GM12872 (cell line): Measurements from ENCODE around the gene ATF7.

Experiments used
- TF ChIP-seq, protein P1 (sequence below): IDR thresholded peaks from 3 replicates; pipeline ENCODE4 v1.5.1; 2011; ENCODE audit warnings: low read depth, mild to moderate bottlenecking, low read length, moderate library complexity; ENCODE audit not compliant: insufficient read depth

Gene ATF7

DNA sequence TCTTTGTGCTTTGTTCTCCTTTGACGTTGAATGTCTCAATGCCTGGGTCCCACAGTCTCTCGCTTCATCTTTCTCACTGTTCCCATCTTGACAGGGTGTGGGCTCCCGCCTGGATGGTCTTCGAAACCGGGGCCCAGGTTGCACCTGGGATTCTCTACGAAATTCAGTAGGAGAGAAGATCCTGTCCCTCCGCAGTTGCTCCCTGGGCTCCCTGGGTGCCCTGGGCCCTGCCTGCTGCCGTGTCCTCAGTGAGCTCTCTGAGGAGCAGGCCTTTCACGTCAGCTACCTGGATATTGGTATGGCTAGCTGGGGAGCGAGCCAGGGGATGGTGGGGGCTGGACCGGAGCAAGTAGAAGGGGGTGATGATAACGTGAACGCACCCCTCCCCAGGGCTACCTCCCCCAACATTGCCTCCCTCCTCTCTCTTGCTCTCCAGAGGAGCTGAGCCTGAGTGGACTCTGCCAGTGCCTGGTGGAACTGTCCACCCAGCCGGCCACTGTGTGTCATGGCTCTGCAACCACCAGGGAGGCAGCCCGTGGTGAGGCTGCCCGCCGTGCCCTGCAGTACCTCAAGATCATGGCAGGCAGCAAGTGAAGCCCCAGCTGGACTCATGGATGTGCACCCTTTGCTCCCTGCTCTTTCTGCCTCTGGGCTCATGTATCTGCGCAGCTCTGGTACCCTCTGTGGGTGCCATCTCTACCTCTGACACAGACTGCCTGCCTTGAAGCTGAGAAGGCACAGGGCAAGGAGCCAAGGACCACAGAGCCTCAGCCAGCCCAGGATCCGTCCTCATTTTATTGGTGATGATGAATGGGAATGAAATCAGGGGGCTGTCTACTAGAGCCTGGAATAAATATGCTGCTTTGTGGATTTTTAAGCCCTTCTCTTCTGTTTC lies 120.4 kb downstream of the ATF7 start:
- TF ChIP-seq, protein P1, sequence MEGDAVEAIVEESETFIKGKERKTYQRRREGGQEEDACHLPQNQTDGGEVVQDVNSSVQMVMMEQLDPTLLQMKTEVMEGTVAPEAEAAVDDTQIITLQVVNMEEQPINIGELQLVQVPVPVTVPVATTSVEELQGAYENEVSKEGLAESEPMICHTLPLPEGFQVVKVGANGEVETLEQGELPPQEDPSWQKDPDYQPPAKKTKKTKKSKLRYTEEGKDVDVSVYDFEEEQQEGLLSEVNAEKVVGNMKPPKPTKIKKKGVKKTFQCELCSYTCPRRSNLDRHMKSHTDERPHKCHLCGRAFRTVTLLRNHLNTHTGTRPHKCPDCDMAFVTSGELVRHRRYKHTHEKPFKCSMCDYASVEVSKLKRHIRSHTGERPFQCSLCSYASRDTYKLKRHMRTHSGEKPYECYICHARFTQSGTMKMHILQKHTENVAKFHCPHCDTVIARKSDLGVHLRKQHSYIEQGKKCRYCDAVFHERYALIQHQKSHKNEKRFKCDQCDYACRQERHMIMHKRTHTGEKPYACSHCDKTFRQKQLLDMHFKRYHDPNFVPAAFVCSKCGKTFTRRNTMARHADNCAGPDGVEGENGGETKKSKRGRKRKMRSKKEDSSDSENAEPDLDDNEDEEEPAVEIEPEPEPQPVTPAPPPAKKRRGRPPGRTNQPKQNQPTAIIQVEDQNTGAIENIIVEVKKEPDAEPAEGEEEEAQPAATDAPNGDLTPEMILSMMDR = no peak

DNA sequence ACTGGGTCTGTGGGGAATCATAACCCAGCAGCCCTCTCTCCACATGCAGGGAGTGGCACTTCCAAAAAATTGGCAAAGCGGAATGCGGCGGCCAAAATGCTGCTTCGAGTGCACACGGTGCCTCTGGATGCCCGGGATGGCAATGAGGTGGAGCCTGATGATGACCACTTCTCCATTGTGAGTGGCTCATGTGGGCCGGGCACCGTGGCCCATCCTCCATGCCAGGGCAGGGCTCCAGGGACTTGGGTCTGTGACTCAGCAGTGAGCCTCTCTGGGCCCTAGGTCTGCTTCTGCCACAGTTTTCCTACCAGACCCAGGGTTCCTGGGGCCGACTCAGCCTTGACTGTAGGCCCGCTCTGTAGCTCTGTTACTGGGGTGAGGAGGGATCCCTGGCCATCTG lies 121.1 kb downstream of the ATF7 start:
- TF ChIP-seq, protein P1 = no peak

- TF ChIP-seq, protein P1 = no peak
Measured at GRCh38 chr12:53504004-53504920, 121.9 kb downstream of the ATF7 start.

DNA sequence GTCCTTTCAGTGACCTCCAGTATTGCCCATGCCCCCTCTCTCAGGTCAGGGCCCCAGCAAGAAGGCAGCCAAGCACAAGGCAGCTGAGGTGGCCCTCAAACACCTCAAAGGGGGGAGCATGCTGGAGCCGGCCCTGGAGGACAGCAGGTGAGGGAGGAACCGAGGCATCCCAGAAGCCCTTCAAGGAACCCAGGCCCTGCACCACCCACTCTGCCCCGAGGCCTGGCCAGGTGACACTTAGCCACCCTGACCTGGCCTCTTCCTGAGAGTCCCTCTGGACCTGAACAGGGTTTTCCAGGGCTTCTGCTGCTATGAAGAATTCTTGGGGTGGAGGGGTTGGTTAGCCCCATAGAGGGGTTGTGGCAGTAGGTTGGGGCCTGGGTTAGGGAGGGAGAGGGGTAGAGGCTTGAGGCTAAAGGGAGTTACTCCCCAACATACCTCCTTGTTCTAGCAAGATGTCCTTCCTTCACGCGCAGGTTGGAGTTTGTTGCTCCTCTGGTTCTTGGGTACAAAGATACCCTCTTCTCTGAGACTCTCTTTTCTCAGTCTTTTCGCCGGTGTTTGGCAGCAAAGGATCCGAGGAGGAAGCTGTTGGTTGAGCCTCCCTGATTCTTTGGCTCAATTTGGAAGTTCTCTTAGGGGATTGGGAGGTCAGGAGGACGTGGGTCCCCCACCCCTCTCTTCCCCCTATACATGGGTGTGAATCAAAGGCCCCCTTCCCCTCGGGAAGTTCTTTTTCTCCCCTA lies 123.0 kb downstream of the ATF7 start:
- TF ChIP-seq, protein P1 = no peak

DNA sequence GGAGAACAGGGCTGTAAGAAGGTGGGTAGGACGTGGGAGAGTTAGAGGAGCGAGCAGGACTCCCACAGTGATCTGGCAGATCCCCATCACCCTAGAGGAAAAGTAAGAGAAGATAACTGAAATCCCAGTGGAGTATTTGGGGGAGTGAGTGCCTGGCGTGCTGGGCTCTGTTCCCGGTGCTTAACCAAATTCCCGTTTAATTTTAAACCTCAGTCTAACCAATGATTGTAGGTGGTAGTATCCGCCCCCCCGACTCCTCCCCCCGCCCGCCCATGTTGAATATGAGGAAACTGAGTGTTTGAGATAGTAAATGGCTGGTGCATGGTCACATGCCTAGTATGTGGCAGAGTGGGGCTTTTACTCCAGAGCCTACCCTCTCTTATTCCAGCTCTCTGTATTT lies 123.9 kb downstream of the ATF7 start:
- TF ChIP-seq, protein P1 = no peak

GRCh38 chr12:53501615-53502181 lies 124.5 kb downstream of the ATF7 start:
- TF ChIP-seq, protein P1 = no peak
